ENCODE results near the gene IFFO2. TPM values are rescaled to one million over a fixed set of nuclear protein-coding genes. Genes with fewer than 3 reads are reported as not detected.

IFFO2 gene
- total and polyA plus RNA-seq, 2 of the 8 experiments (the other 6 are each of a cell fraction or from before 2014, with no cell fraction given) = 6.6 to 10.4 TPM

GRCh38 chr1:18955441-18956192 lies 859 bp downstream of the IFFO2 start:
- H3K14ac ChIP-seq (ENCODE audit: insufficient read length) = no peak overlapping the region
- no peak overlapping the region for H2BK20ac ChIP-seq (ENCODE audit: low read length)
- H4K20me1 ChIP-seq (replicated peaks in 1 of 2; ENCODE audit: control insufficient read depth in 1 of 2, insufficient read depth in 2 of 2, low read length in 2 of 2) = peaks cover 2 to 3% of the 10 kb centered on the region in 2 experiments
- no peak overlapping the region; the same call in 1 of the 2 replicates for H2AK5ac ChIP-seq (ENCODE audit: low read depth, low read length)
- peak overlapping the region; percentile 44 to 69 (median 50) for H3K4me3 ChIP-seq (ENCODE audit: extremely low read depth in 1 of 4, insufficient read depth in 2 of 4, low read depth in 3 of 4, low read length in 4 of 4)
- H2BK15ac ChIP-seq (ENCODE audit: low read length) = no peak overlapping the region
- H2BK120ac ChIP-seq (replicated peaks; ENCODE audit: low read depth, low read length) = no peak overlapping the region
- H3K4me1 ChIP-seq (replicated peaks in 1 of 4; ENCODE audit: control insufficient read depth in 3 of 4, insufficient read depth in 4 of 4, low read length in 3 of 4) = peaks cover 2 to 3% (median 2%) of the 10 kb centered on the region in 4 experiments
- peak overlapping the region; percentile 71 to 95 for H3K4me2 ChIP-seq (ENCODE audit: insufficient read depth in 1 of 2, low read depth in 2 of 2, low read length in 2 of 2)
- 0 out of 2 replicates have a peak, but pooled peaks cover 3% of the 10 kb centered on the region for H3K79me1 ChIP-seq (ENCODE audit: low read depth, low read length)
- POLR2A ChIA-PET (ENCODE audit: partially characterized antibody) = interaction anchor here (0.7 to 5.1 kb wide), 16 partner anchors 10 to 242 kb away, joined by 3 to 28 read pairs (median 6); no protein-coding TSS in a partner anchor
- 7% methylated on average over 65 of the region's 90 CpGs; no CpG with 5 or more reads in 1 of the 2 experiments for WGBS, 2 experiments (ENCODE audit: extremely low coverage in 1 of 2, insufficient coverage in 1 of 2, insufficient read length in 1 of 2, insufficient replicate concordance in 2 of 2, low coverage in 1 of 2, low lambda C conversion rate in 2 of 2, missing lambda C conversion rate in 1 of 2)
- DNase-seq (ENCODE audit: low read depth in 1 of 2, low spot score in 2 of 2) (peak in 1 of 2 experiments; percentile 70), FAIRE-seq (no peak)
- H2BK5ac ChIP-seq (ENCODE audit: low read depth, low read length) = no peak overlapping the region
- H3K56ac ChIP-seq (replicated peaks; ENCODE audit: insufficient read length, low read depth, low read length) = no peak overlapping the region
- H3K9ac ChIP-seq (replicated peaks in 1 of 4; ENCODE audit: extremely low read depth in 1 of 4, low read depth in 3 of 4, low read length in 3 of 4) = peak overlapping the region; percentile 4 to 78 (median 40); a peak in 4 of 7 replicates
- no peaks in the 10 kb centered on the region for H3K9me3 ChIP-seq (ENCODE audit: insufficient read depth in 2 of 2, low read depth in 1 of 2, low read length in 1 of 2)
- no peaks in the 10 kb centered on the region for H3K36me3 ChIP-seq (ENCODE audit: control insufficient read depth in 2 of 4, insufficient read depth in 4 of 4, low read length in 3 of 4)
- no peak overlapping the region for H3K27ac ChIP-seq (ENCODE audit: low read depth, low read length)
- CTCF ChIA-PET (ENCODE audit: partially characterized antibody) = interaction anchor here (0.7 to 7.6 kb wide), 7 partner anchors 10 to 112 kb away, joined by 3 to 40 read pairs (median 5); no protein-coding TSS in a partner anchor
- peaks cover 12% of the 10 kb centered on the region; the same call in 1 of the 2 replicates for H3K23me2 ChIP-seq (ENCODE audit: low read depth, low read length)
- no peak overlapping the region for H2AFZ ChIP-seq (ENCODE audit: low read length)
- no peak overlapping the region for H3K18ac ChIP-seq (ENCODE audit: extremely low read depth, low read length)
- no peak overlapping the region for H4K5ac ChIP-seq (ENCODE audit: insufficient read length, low read depth, low read length)
- H3K27me3 ChIP-seq (replicated peaks in 1 of 4; ENCODE audit: control insufficient read depth in 3 of 4, extremely low read depth in 1 of 4, insufficient read depth in 3 of 4, low read length in 3 of 4) = peaks cover 5 to 40% (median 24%) of the 10 kb centered on the region in 4 experiments; a peak in 6 of 7 replicates
- H3K79me2 ChIP-seq (ENCODE audit: control insufficient read depth in 1 of 2, insufficient read depth in 2 of 2, low read length in 2 of 2) = no peaks in the 10 kb centered on the region
- H2BK12ac ChIP-seq (ENCODE audit: low read depth, low read length) = no peak overlapping the region
- peak overlapping the region; percentile 1; the same call in 1 of the 2 replicates for H4K8ac ChIP-seq (ENCODE audit: extremely low read depth, insufficient read depth, low read length)
- H3K4ac ChIP-seq (replicated peaks; ENCODE audit: insufficient read length, low read depth, low read length) = no peak overlapping the region
- no peak overlapping the region for H3K23ac ChIP-seq (ENCODE audit: insufficient read length)
- no peak overlapping the region for H4K91ac ChIP-seq (replicated peaks; ENCODE audit: insufficient read length, low read length)
- peak; percentile 23 for TF ChIP-seq TAF7 (optimal IDR thresholded peaks at IDR 0.05; ENCODE audit: borderline replicate concordance, low read depth, low read length)
- TF ChIP-seq SP4 (IDR thresholded peaks at IDR 0.05; ENCODE audit: low read length) = no peak
- peak; percentile 49 for TF ChIP-seq KDM4A (IDR thresholded peaks at IDR 0.05; ENCODE audit: low read depth, low read length, severe bottlenecking)
- TF ChIP-seq CTCF (IDR thresholded peaks at IDR 0.05; ENCODE audit: control extremely low read depth in 1 of 3, insufficient read depth in 1 of 3, low read depth in 1 of 3, low read length in 3 of 3) = peak in 1 of 3 experiments; percentile 1; a peak in 1 of 4 replicates
- TF ChIP-seq MAX (IDR thresholded peaks at IDR 0.05) = peak; percentile 56; the same call in 1 of the 2 replicates
- peak; percentile 25 for TF ChIP-seq EZH2 (IDR thresholded peaks at IDR 0.05; ENCODE audit: low read depth, low read length, severe bottlenecking)
- no peak for TF ChIP-seq POU5F1 (IDR thresholded peaks at IDR 0.05; ENCODE audit: low read depth, low read length)
- TF ChIP-seq BRCA1 (IDR thresholded peaks at IDR 0.05; ENCODE audit: low read depth, low read length) = no peak
